Endothelial cell of umbilical vein (primary cell): ENCODE results near the gene SERTAD1.

Source experiments
- EZH2 ChIP-seq: IDR thresholded peaks from 2 replicates; pipeline ENCODE4 v1.6.1; 2012; ENCODE audit warnings: borderline replicate concordance, low read depth, mild to moderate bottlenecking, moderate library complexity, low read length, inconsistent platforms; ENCODE audit not compliant: severe bottlenecking
- FOS ChIP-seq: IDR thresholded peaks from 2 replicates; pipeline ENCODE4 v1.6.1; 2011; ENCODE audit warnings: mild to moderate bottlenecking, low read length, moderate library complexity, borderline replicate concordance; ENCODE audit not compliant: insufficient read depth
- GATA2 ChIP-seq: IDR thresholded peaks from 2 replicates; pipeline ENCODE4 v1.7.0; 2011; ENCODE audit warnings: low read depth, mild to moderate bottlenecking, moderate library complexity, mixed read lengths, low read length; ENCODE audit not compliant: insufficient read length, insufficient read depth
- JUN ChIP-seq: IDR thresholded peaks from 2 replicates; pipeline ENCODE4 v1.6.1; 2011; ENCODE audit warnings: borderline replicate concordance, low read depth; ENCODE audit not compliant: insufficient read length, insufficient read depth
- MYC ChIP-seq: IDR thresholded peaks from one replicate; pipeline ENCODE4 v1.6.1; 2011; ENCODE audit warnings: mild to moderate bottlenecking, low read depth, low read length
- POLR2A ChIP-seq: IDR thresholded peaks from 2 replicates; pipeline ENCODE4 v1.6.1; 2012; ENCODE audit warnings: low read depth, mild to moderate bottlenecking, control low read depth, low read length
- POLR2AphosphoS5 ChIP-seq: IDR thresholded peaks from 2 replicates; pipeline ENCODE4 v1.6.1; 2012; ENCODE audit warnings: low read depth, mild to moderate bottlenecking, control low read depth, low read length, moderate library complexity; ENCODE audit not compliant: insufficient read depth
- TF ChIP-seq, protein P1 (sequence below): IDR thresholded peaks from 2 replicates; pipeline ENCODE4 v1.6.1; 2011; ENCODE audit not compliant: insufficient read depth, insufficient read length
- TF ChIP-seq, protein P2 (sequence below), 2 donors: IDR thresholded peaks; 1 replicate in 1 of 2; 2 replicates in 1 of 2; pipeline ENCODE4 v1.5.1; 2011; ENCODE audit warnings: low read length in 2 of 2, mild to moderate bottlenecking in 2 of 2, moderate library complexity in 2 of 2, control low read depth in 1 of 2, inconsistent platforms in 1 of 2, low read depth in 1 of 2; ENCODE audit not compliant: insufficient read depth in 1 of 2; ENCODE audit errors: extremely low read depth in 1 of 2

DNA sequence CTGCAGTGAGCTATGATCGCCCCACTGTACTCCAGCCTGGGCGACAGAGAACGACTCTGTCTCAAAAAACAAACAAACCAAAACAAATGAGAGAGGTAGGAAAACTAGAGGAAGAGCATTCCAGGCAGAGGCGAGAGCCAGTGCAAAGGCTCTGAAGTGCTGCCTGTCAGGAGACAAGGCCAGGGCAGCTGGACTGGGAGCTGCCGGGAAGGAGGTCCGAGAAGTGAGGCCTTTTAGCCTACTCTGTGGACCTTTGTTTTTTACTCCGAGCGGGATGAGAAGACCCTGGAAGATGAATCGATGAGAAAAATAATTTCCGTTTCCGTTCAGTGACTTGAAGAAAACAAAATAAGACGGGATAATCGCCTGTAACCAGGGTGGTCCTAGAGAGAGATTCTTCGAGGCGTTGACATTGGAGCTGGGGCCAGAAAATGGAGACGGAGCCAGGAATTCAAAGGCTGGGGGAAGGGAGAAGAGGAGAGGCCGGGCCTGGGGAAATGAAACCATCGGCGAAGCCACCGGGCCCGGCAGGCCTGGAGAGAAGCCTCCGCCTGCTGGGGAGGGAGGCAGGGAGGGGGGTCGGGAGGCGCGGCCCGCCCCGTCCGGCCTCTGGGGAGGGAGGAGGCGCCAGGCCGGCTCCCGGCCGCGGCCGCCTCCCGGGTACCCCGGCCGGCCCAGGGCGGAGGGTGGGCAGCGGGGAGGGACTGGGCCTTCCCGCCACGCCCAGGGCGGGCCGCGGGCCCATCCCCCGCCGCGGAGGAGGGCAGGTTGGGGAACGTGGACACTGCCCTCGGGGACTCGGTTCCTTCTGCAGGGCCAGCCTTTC lies 7.8 kb upstream of the SERTAD1 start:
- TF ChIP-seq, protein P1, sequence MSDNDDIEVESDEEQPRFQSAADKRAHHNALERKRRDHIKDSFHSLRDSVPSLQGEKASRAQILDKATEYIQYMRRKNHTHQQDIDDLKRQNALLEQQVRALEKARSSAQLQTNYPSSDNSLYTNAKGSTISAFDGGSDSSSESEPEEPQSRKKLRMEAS: no peak
- TF ChIP-seq EZH2 (no peak), MYC (no peak), POLR2A (peak; percentile 90), POLR2AphosphoS5 (peak; percentile 82), JUN (no peak), FOS (no peak), GATA2 (no peak)
- TF ChIP-seq, protein P2, sequence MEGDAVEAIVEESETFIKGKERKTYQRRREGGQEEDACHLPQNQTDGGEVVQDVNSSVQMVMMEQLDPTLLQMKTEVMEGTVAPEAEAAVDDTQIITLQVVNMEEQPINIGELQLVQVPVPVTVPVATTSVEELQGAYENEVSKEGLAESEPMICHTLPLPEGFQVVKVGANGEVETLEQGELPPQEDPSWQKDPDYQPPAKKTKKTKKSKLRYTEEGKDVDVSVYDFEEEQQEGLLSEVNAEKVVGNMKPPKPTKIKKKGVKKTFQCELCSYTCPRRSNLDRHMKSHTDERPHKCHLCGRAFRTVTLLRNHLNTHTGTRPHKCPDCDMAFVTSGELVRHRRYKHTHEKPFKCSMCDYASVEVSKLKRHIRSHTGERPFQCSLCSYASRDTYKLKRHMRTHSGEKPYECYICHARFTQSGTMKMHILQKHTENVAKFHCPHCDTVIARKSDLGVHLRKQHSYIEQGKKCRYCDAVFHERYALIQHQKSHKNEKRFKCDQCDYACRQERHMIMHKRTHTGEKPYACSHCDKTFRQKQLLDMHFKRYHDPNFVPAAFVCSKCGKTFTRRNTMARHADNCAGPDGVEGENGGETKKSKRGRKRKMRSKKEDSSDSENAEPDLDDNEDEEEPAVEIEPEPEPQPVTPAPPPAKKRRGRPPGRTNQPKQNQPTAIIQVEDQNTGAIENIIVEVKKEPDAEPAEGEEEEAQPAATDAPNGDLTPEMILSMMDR (IDR thresholded peaks at IDR 0.05; ENCODE audit: extremely low read depth in 1 of 2, insufficient read depth in 1 of 2, low read depth in 1 of 2, low read length in 2 of 2): no peak
